Fibroblast of the aortic adventitia (primary cell): ENCODE data around the gene NCKAP5. TPM values are rescaled to one million over a fixed set of nuclear protein-coding genes. Genes with fewer than 3 reads are reported as not detected.

ENCODE experiments used
- DNase-seq: peaks from one replicate; pipeline ENCODE4 v3.0.0-alpha.2; 2010; ENCODE audit warnings: low read depth
- H3K4me3 ChIP-seq: 2 replicates; pipeline ENCODE4 v1.5.1; 2011; ENCODE audit warnings: low read depth, mild to moderate bottlenecking, control low read depth, low read length, moderate library complexity
- total RNA-seq: library from RNA; depleted of rRNA; stranded (reverse); fragments of >200 nt; gene quantifications from 2 replicates; pipeline ENCODE4 v1.2.3, GENCODE V29; 2012; ENCODE audit warnings: low replicate concordance
- TF ChIP-seq, protein P1 (sequence below): IDR thresholded peaks from 2 replicates; pipeline ENCODE4 v1.5.1; 2011; ENCODE audit warnings: mild to moderate bottlenecking, low read length, control low read depth, inconsistent platforms; ENCODE audit not compliant: insufficient read depth

NCKAP5 gene
- total RNA-seq, 1 donor: 4.4 TPM

DNA sequence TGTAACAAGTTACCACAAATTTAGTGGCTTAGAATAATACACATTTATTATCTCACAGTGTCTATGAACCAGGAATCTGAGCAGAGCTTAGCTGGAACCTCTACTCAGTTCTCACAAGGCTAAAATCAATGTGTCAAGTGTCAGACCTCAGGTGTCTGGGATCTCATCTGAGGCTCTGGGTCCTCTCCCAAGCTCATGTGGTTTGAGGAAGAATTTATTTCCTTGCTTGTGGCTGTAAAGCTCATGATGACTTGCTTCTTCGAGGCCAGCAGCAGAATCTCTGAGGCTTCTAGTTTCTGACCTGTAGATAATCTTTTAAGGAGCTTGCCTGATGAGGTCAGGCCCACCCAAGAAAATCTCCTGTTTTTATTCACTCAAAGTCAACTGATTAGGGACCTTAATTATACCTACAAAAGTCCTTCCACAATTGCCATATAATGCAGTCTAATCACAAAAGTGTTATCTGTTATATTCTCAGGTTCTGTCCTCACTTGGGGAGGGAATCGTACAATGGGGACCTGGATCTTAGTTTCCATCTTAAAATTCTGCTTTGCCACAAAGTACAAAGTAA is 14.3 kb downstream of the NCKAP5 start:
- no peak overlapping the region for H3K4me3 ChIP-seq
- TF ChIP-seq, protein P1, sequence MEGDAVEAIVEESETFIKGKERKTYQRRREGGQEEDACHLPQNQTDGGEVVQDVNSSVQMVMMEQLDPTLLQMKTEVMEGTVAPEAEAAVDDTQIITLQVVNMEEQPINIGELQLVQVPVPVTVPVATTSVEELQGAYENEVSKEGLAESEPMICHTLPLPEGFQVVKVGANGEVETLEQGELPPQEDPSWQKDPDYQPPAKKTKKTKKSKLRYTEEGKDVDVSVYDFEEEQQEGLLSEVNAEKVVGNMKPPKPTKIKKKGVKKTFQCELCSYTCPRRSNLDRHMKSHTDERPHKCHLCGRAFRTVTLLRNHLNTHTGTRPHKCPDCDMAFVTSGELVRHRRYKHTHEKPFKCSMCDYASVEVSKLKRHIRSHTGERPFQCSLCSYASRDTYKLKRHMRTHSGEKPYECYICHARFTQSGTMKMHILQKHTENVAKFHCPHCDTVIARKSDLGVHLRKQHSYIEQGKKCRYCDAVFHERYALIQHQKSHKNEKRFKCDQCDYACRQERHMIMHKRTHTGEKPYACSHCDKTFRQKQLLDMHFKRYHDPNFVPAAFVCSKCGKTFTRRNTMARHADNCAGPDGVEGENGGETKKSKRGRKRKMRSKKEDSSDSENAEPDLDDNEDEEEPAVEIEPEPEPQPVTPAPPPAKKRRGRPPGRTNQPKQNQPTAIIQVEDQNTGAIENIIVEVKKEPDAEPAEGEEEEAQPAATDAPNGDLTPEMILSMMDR: no peak
- no peak for DNase-seq

DNA sequence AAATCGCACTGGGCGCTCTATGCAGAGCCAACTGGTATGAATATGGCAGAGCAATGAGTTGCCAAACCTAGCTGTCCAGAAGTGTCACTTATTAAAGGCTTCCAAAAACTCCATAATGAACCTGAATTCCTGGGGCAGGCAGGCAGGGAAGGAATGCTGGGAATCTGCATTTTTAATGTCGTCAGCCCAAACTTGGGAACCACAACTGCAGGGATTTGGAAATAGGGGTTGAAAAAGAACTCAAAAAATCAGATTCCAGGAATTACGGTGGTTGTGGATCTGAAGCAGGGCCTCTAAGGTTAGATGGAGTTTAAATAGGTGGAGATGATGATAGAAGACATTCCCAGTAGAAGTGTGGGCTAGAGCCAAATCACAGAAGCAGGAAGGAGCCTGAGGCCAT is 15.0 kb downstream of the NCKAP5 start:
- TF ChIP-seq, protein P1: no peak
- DNase-seq: peak; percentile 15
- no peak overlapping the region for H3K4me3 ChIP-seq

DNA sequence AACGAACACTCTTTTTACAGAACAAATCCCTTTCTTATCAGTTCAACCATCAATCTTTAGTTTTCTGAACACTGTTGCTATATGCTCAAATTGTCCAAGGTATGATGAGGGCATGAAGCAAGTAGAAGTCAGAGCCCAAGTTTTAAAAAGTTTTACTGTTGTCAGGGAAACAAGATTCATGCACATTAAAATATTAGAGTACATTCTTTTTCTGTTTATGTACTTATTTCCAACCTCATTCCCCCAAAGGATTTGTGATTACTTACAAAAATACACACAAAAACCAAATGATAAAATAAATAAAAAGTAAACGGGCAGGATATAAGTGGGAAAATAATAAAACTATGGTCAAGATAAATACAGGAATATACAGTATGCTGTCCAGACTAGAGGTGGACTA is 15.4 kb downstream of the NCKAP5 start:
- DNase-seq: no peak
- TF ChIP-seq, protein P1: no peak
- no peak overlapping the region for H3K4me3 ChIP-seq

DNA sequence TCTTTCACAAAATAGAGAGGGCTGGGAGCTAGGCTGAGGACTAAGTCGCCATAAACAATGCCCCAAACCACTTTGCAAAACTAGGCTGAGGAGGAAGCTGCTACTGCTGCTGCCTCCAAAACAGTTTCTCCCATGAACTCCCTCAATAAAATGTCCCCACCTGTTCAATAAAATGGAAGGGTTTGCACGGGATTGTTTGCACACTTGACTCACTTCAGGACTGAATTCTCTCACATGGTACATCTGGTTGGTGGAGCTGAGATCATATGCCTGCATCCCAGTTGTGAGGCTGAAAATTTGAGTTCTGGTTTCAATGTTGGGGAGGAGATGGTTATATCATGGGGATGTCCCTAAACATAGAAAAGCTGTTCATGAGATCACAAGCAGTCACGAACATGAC is 26.5 kb downstream of the NCKAP5 start:
- no peak for DNase-seq
- no peak overlapping the region for H3K4me3 ChIP-seq
- TF ChIP-seq, protein P1: no peak

DNA sequence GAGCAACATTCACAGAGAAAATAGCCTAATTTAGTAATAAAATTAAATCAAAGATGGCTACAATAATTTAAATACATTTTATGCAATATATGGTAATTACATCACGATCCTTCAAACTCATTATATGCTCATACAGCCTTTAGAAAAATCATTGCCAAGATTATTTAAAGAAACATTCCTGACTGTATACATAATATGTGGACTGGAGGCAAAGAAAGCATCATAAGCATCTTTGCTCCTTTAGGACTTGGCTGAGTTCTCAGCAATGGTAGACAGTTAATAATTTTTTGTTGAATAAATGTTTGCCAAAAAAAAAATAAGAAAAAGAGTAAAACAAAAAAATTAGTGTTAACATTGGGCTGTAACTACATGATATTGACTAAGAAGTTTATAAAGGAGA is 26.9 kb downstream of the NCKAP5 start:
- no peak overlapping the region for H3K4me3 ChIP-seq
- DNase-seq: no peak
- TF ChIP-seq, protein P1: no peak

DNA sequence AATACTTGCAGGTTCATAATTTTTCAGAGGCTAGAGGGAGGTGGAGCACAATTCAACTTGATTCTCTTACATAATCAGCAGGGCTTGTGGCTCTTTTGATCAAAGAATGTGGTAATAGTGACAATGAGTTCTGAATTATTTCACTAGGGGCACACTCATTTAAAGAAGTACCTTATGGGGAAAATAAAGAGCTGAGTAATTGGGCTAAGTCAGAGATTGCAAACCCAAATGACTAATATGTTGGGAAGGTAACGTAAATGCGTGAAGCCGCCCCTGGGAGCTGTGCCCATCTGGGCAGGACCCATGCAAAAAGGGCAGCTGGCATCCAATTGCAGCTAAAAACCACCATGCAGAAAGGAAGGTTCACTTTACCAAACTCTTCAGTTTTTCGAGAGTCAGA is 35.3 kb downstream of the NCKAP5 start:
- DNase-seq: peak; percentile 70
- TF ChIP-seq, protein P1: peak; percentile 23

DNA sequence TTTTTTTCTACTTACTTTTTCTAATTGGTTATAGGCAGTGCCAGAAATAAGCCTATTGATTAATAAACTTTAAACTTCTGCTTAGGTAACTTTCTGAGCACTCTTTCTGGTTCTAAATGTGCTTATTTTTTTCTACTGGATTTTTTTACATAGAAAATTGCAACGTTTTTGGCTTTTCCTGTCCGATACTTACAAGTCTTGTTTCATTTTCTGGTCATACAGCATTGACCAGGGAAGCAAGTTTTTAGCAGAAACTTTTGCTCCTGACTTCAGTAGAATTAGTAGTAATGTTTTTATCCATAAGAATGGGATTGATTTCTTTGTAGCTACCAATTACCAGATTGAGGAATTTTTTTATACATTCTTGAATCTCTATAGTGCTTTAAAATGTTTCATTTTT is 36.9 kb downstream of the NCKAP5 start:
- DNase-seq: peak; percentile 9
- no peak overlapping the region for H3K4me3 ChIP-seq
- TF ChIP-seq, protein P1: no peak

More for the DNA sequence above, 35.3 kb downstream of the NCKAP5 start:
- H3K4me3 ChIP-seq: no peak overlapping the region
